ENCODE results near the gene SLC12A2. TPM values are rescaled to one million over a fixed set of nuclear protein-coding genes. Genes with fewer than 3 reads are reported as not detected.

The SLC12A2 gene
- total RNA-seq, 2 donors from 2014 or later = 51.3 to 195 TPM

- WGBS = 72% methylated on average over 4 of the region's 4 CpGs
- Histone ChIP-seq H3K27ac (no peak overlapping the region), H3K4me3 (no peak overlapping the region), H3K27me3 (replicated peaks; ENCODE audit: insufficient read depth) (no peaks in the 10 kb centered on the region), H3K9me3 (no peaks in the 10 kb centered on the region), H3K36me3 (no peaks in the 10 kb centered on the region), H3K4me1 (replicated peaks) (no peaks in the 10 kb centered on the region)
- TF ChIP-seq POLR2A (IDR thresholded peaks at IDR 0.05) = no peak
- TF ChIP-seq POLR2AphosphoS5 (IDR thresholded peaks at IDR 0.05) = no peak
- no peak for TF ChIP-seq CTCF (IDR thresholded peaks at IDR 0.05)
- no peak for DNase-seq (ENCODE audit: low spot score)
- intact Hi-C loops (cut with DNase I) = loop anchor here (5.0 kb wide), 1 partner anchor 116 kb away; the partner anchor contains the start of gene SLC12A2
Measured at GRCh38 chr5:128197896-128198522, 114.4 kb downstream of the SLC12A2 start.

GRCh38 chr5:128199104-128199503 lies 115.5 kb downstream of the SLC12A2 start:
- intact Hi-C loops (cut with DNase I) = loop anchor here (5.0 kb wide), 1 partner anchor 117 kb away; the partner anchor contains the start of gene SLC12A2
- peak; percentile 21 for DNase-seq (ENCODE audit: low spot score)
- no peaks in the 10 kb centered on the region for H3K36me3 ChIP-seq
- no peak overlapping the region for H3K27ac ChIP-seq
- H3K4me3 ChIP-seq = no peak overlapping the region
- H3K4me1 ChIP-seq (replicated peaks) = no peaks in the 10 kb centered on the region
- no peaks in the 10 kb centered on the region for H3K27me3 ChIP-seq (replicated peaks; ENCODE audit: insufficient read depth)
- H3K9me3 ChIP-seq = no peaks in the 10 kb centered on the region
- TF ChIP-seq CTCF (IDR thresholded peaks at IDR 0.05) (no peak), POLR2A (IDR thresholded peaks at IDR 0.05) (no peak), POLR2AphosphoS5 (IDR thresholded peaks at IDR 0.05) (no peak)
- WGBS = 71% methylated on average over 4 of the region's 4 CpGs

GRCh38 chr5:128199611-128200010 lies 116.0 kb downstream of the SLC12A2 start:
- TF ChIP-seq POLR2AphosphoS5 (IDR thresholded peaks at IDR 0.05) = no peak
- TF ChIP-seq CTCF (IDR thresholded peaks at IDR 0.05) = no peak
- TF ChIP-seq POLR2A (IDR thresholded peaks at IDR 0.05) = no peak
- H3K9me3 ChIP-seq = no peaks in the 10 kb centered on the region
- H3K27ac ChIP-seq = no peak overlapping the region

GRCh38 chr5:128201065-128201926 lies 117.7 kb downstream of the SLC12A2 start:
- no peaks in the 10 kb centered on the region for H3K27me3 ChIP-seq (replicated peaks; ENCODE audit: insufficient read depth)
- 9% methylated on average over 36 of the region's 36 CpGs for WGBS
- no peaks in the 10 kb centered on the region for H3K4me1 ChIP-seq (replicated peaks)
- no peaks in the 10 kb centered on the region for H3K9me3 ChIP-seq
- TF ChIP-seq POLR2A (IDR thresholded peaks at IDR 0.05) = no peak
- TF ChIP-seq CTCF (IDR thresholded peaks at IDR 0.05) = peak; percentile 81 to 96 (median 93)
- peak overlapping the region in 1 of 2 donors; percentile 14 for H3K4me3 ChIP-seq
- DNase-seq (ENCODE audit: low spot score) = peak; percentile 87
- H3K27ac ChIP-seq = peak overlapping the region; percentile 6 to 23
- intact Hi-C loops (cut with DNase I) = loop anchor here (1.0 to 10.0 kb wide), 3 partner anchors 326 to 637 kb away; no protein-coding TSS in a partner anchor
- no peaks in the 10 kb centered on the region for H3K36me3 ChIP-seq

More at GRCh38 chr5:128199611-128200010, 116.0 kb downstream of the SLC12A2 start:
- intact Hi-C loops (cut with DNase I) = loop anchor here (5.0 to 10.0 kb wide), 3 partner anchors 117 to 452 kb away; partner anchors contain the start of gene SLC12A2
- H3K36me3 ChIP-seq = no peaks in the 10 kb centered on the region
- no peaks in the 10 kb centered on the region for H3K27me3 ChIP-seq (replicated peaks; ENCODE audit: insufficient read depth)
- no peak overlapping the region for H3K4me3 ChIP-seq
- no peaks in the 10 kb centered on the region for H3K4me1 ChIP-seq (replicated peaks)
- DNase-seq (ENCODE audit: low spot score) = no peak

Data from prostate gland (tissue), 2 donors.